NCI-H1694 treated with DMSO at 0.1 percent for 48 hours (cell line): ENCODE data around the gene BMPR1A.

Experiments
- DNase-seq: peaks from one replicate; lab custom pipeline; 2025; lab: John Stamatoyannopoulos, UW

BMPR1A gene

DNA sequence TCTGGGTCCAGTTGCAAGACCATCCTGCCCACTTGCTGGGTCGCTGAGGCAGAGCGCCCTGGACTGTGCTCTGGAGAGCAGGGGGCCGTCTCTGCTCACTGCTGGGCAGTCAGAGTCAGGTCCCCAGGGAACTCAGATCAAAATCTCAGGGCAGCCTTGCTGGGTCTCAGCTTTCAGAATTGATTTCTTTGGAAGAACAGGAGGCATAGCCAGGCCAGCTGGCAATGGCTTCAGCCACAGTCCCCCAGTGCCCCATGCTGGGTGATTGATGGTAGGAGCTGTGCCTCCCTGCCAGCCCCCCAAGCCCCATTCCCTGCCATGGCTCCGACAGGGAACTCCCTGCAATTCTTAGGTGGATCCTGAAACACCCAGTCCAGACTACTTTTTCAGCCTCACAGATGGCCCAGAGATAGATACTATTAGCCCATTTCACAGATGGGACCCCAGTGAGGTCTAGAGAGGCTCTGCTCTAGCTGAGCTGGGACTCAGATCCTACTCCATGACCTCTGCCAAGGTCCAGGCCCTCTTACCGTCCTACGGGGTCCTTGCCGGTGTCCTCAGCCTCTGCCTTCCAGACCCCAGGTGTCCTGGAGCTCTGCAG lies 200.5 kb downstream of the BMPR1A start:
- DNase-seq, result no peak

DNA sequence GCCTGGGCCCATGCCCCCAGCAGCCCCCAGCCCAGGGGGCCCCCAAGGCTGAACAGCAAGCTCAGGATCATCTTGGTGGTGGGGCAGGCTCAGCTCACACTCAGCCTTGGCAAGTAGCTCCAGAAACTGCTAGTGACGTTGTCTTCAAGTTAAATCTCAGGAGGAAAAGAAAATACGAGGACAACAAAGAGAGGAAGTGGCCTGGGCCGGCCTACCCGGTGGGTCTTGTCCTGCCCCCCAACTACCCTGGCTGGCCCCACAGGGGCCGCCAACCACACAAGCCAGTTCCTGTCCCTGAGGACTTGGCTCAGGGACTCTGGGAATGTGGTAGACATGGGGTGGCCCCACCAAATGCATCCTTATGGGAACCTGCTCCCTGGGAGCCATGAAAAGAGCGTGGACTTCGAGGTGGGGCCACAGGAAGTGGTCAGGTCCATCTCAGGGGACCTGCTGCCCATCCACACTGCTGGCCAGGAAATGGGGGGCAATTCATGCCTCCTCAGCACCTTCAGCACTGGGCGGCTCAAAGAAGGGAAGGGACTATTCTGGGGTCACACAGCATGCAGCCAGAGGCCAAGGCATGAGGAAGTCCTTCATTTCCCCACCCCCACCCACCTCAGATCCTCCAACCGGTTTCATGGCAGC lies 201.2 kb downstream of the BMPR1A start, which contains the start of gene MMRN2:
MMRN2 (minus strand) TSS at position 145 of the 645 bp plus-strand sequence; CDS start at position 71, 74 bp downstream.
- no peak for DNase-seq

DNA sequence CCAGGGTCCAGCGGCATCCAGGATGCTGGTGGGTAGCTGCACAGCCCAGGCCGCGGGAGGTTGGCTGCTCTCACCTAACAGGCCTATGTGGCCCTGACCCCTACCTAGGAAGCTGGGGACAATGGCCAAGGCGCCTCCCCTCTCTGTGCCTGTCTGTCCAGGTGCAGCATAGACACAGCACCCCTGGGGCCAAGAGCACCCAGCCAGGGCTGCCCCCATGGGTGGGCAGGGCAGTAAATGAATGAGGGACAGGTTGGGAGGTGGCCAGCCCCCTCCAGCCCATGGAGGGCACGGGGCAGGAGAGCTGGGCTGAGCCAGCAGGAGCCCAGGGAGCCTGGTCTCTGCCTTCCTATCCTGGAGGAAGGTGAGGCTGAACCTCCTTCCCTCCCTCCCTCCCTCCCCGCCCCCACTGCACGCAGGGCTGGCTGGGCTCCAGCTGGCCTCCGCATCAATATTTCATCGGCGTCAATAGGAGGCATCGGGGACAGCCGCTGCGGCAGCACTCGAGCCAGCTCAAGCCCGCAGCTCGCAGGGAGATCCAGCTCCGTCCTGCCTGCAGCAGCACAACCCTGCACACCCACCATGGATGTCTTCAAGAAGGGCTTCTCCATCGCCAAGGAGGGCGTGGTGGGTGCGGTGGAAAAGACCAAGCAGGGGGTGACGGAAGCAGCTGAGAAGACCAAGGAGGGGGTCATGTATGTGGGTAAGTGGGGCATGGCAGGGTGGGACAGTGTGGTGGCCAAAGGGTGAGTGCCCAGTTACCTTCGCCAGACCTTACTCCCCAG lies 201.9 kb downstream of the BMPR1A start, which contains the start of gene SNCG:
SNCG (plus strand) TSS at position 484 of the 785 bp plus-strand sequence; CDS start at position 583, 99 bp downstream.
- no peak for DNase-seq

GRCh38 chr10:86958901-86959736 lies 202.7 kb downstream of the BMPR1A start:
- DNase-seq, result no peak

GRCh38 chr10:86959737-86960002 lies 203.3 kb downstream of the BMPR1A start:
- no peak for DNase-seq

GRCh38 chr10:86960003-86960862 lies 203.8 kb downstream of the BMPR1A start:
- DNase-seq, result peak; percentile 31

GRCh38 chr10:86960863-86961434 lies 204.5 kb downstream of the BMPR1A start:
- DNase-seq, result no peak

DNA sequence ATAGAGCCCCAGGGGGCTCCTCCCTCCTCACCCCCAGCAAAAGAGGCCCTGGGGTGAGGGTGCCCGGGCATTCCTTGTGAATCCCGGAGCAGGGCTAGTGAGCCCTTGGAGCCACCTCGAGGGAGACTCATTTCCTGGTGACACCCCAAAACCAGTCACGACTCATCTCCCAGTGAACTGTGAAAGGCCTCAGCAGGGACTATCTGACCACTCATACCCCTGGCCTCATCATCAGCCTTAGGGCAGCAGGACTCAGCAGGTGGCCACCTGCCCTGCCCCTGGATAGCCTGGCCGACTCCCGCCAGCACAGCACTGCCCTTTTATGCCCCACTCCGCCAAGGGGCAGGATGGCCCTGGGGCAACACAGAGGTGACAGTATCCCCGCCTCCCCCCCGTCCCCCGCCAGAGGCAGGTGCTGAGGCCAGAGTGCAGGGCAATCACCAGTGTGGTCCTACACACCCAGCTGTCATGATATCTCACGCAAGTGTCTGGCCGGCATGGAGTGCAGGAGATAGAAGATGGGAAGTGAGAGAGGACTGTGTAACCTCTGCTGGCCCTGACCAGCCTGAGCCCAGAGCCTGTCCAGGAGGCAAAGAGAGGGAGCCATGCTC lies 205.2 kb downstream of the BMPR1A start:
- no peak for DNase-seq

GRCh38 chr10:86962136-86962980 lies 205.9 kb downstream of the BMPR1A start:
- DNase-seq, result no peak

DNA sequence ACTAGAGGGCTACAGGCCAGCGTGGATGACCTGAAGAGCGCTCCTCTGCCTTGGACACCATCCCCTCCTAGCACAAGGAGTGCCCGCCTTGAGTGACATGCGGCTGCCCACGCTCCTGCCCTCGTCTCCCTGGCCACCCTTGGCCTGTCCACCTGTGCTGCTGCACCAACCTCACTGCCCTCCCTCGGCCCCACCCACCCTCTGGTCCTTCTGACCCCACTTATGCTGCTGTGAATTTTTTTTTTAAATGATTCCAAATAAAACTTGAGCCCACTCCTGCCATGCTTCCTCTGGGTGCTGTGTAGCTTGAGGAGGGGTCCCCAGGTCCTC lies 206.5 kb downstream of the BMPR1A start:
- no peak for DNase-seq

- no peak for DNase-seq
Observed at GRCh38 chr10:86963341-86963919, 207.0 kb downstream of the BMPR1A start.

DNA sequence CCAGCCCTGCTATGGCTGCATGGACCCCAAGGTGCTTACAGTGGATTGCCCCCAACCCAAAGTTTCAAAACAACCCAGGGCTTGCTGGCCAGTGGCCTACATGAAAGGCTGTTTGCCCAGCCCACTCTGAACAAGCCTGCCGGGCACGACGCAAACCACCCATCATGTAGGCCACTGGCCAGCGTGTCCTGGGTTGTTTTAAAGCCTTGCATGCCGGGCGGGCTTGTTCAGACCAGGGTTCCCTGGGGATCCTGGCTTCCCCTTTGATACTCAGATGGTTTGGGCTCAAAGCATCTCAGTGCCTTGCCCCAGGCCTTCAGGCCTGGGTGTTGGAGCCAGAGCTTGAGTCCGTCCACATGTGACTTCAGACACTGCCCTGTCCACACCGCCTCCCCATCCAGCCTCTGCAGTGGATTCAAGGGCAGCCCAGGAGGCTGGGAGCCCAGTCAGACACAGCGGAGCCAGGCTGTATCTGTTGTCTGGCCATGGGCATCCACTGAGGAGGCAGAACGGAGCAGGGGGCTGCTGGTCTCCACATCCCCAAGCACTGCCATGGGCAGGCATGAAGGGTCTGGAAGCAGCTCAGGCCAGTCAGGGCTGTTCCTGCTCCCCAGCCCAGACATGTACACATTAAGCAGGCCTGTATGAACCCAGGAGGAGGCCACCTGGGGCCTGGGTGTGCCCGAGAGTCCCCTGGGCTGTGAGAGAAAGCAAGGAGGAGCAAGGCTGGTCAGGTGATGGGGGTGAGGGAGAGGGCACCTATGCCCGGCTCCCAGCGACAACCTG lies 207.8 kb downstream of the BMPR1A start:
- DNase-seq, result no peak

DNA sequence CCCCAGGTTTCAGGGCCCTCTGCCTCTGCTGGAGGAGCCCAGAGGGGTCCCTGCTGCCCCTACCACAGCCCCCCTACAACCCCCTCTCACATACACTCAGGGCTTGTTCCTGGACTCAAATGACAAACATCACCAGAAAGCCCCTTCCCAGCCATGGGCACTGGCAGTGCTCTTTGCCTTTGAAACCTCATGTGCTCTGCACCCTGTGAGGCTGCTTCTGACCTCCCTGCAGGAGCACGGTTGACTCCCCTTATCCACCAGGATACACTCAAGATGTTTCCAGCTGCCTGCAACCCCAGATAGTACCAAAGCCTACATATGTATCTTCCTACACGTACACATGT lies 208.4 kb downstream of the BMPR1A start:
- no peak for DNase-seq

GRCh38 chr10:86965986-86966654 lies 209.7 kb downstream of the BMPR1A start:
- no peak for DNase-seq

GRCh38 chr10:86967481-86967941 lies 211.1 kb downstream of the BMPR1A start:
- no peak for DNase-seq

- peak; percentile 55 for DNase-seq
Observed at GRCh38 chr10:86968271-86968993, 212.0 kb downstream of the BMPR1A start, which contains the start of gene ADIRF. Gene ADIRF (plus strand): TSS chr10:86968482. CDS start chr10:86968545, 63 bp downstream.

GRCh38 chr10:86968994-86969355 lies 212.6 kb downstream of the BMPR1A start:
- DNase-seq, result no peak
